GM12865 (cell line): ENCODE measurements around the gene EDN2.

ENCODE experiments used
- DNase-seq: peaks from one replicate; pipeline ENCODE4 v3.0.0; 2010; ENCODE audit warnings: low read depth
- H3K4me3 ChIP-seq: 2 replicates; pipeline ENCODE4 v1.5.1; 2011; ENCODE audit warnings: mild to moderate bottlenecking, low read depth, low read length, control low read depth
- CTCF ChIP-seq: IDR thresholded peaks from 2 replicates; pipeline ENCODE4 v1.5.1; 2011; ENCODE audit warnings: low read length, control low read depth, low read depth, inconsistent platforms; ENCODE audit not compliant: insufficient read depth; ENCODE audit errors: missing control alignments

Gene EDN2

GRCh38 chr1:41454406-41454805 lies 30.1 kb downstream of the EDN2 start:
- no peak overlapping the region for H3K4me3 ChIP-seq
- DNase-seq, result no peak
- TF ChIP-seq CTCF, result no peak

- no peak overlapping the region for H3K4me3 ChIP-seq
- no peak for TF ChIP-seq CTCF
- DNase-seq, result no peak
Observed at GRCh38 chr1:41452704-41453290, 31.7 kb downstream of the EDN2 start.

- no peak overlapping the region for H3K4me3 ChIP-seq
- no peak for DNase-seq
- no peak for TF ChIP-seq CTCF
Observed at GRCh38 chr1:41450747-41451285, 33.7 kb downstream of the EDN2 start.

GRCh38 chr1:41449326-41449921 lies 35.1 kb downstream of the EDN2 start:
- no peak for TF ChIP-seq CTCF

GRCh38 chr1:41448821-41449220 lies 35.7 kb downstream of the EDN2 start:
- TF ChIP-seq CTCF, result no peak
- H3K4me3 ChIP-seq, result no peak overlapping the region
- DNase-seq, result no peak

More at GRCh38 chr1:41449326-41449921, 35.1 kb downstream of the EDN2 start:
- DNase-seq, result no peak
- H3K4me3 ChIP-seq, result no peak overlapping the region

GRCh38 chr1:41447995-41448770 lies 36.3 kb downstream of the EDN2 start:
- H3K4me3 ChIP-seq, result no peak overlapping the region

More at GRCh38 chr1:41447995-41448770, 36.3 kb downstream of the EDN2 start:
- no peak for TF ChIP-seq CTCF
- no peak for DNase-seq
